Measurements from ENCODE around the gene KRTAP12-2. TPM values are rescaled to one million over a fixed set of nuclear protein-coding genes. Genes with fewer than 3 reads are reported as not detected.
"Not testable (repeated sequence)": the region's sequence is repeated elsewhere in the genome, so short reads cannot be mapped to it uniquely, and the experiment has no call there.

KRTAP12-2 gene
- total and polyA plus RNA-seq, 12 donors: not detected

- TF ChIP-seq POLR2A (IDR thresholded peaks at IDR 0.05) (no peak), CTCF (IDR thresholded peaks at IDR 0.05) (no peak)
- no peaks in the 10 kb centered on the region for H3K4me1 ChIP-seq (replicated peaks in 1 of 2)
- WGBS, 4 donors: 42 to 92% (median 45%) methylated on average over 2 of the region's 2 CpGs
- no peak for DNase-seq
- H3K27me3 ChIP-seq: no peaks in the 10 kb centered on the region
- H3K9me3 ChIP-seq (replicated peaks in 1 of 3): no peaks in the 10 kb centered on the region
- intact Hi-C loops (cut with DNase I): no loop called here
- no peak overlapping the region for H3K27ac ChIP-seq
- H3K36me3 ChIP-seq (replicated peaks in 1 of 2): no peaks in the 10 kb centered on the region
- no peak overlapping the region for H3K4me3 ChIP-seq
Measured at GRCh38 chr21:44644878-44645277, 21.8 kb downstream of the KRTAP12-2 start.

- no peak for DNase-seq
- no peaks in the 10 kb centered on the region for H3K36me3 ChIP-seq (replicated peaks in 1 of 2)
- no peak for TF ChIP-seq POLR2A (IDR thresholded peaks at IDR 0.05)
- TF ChIP-seq CTCF (IDR thresholded peaks at IDR 0.05): no peak
- H3K4me3 ChIP-seq: no peak overlapping the region
- 41 to 72% (median 61%) methylated on average over 14 of the region's 14 CpGs for WGBS, 4 donors
- intact Hi-C loops (cut with DNase I): no loop called here
- H3K27ac ChIP-seq: no peak overlapping the region
- no peaks in the 10 kb centered on the region for H3K4me1 ChIP-seq (replicated peaks in 1 of 2)
- no peaks in the 10 kb centered on the region for H3K27me3 ChIP-seq
- no peaks in the 10 kb centered on the region for H3K9me3 ChIP-seq (replicated peaks in 1 of 3)
Measured at GRCh38 chr21:44643741-44644310, 22.9 kb downstream of the KRTAP12-2 start.

GRCh38 chr21:44640761-44641160, 26.0 kb downstream of the KRTAP12-2 start:
- no peaks in the 10 kb centered on the region for H3K9me3 ChIP-seq (replicated peaks in 1 of 3)
- DNase-seq: no peak
- TF ChIP-seq CTCF (IDR thresholded peaks at IDR 0.05) (no peak), POLR2A (IDR thresholded peaks at IDR 0.05) (no peak)
- intact Hi-C loops (cut with DNase I): no loop called here
- 86 to 91% (median 88%) methylated on average over 5 of the region's 5 CpGs for WGBS, 4 donors
- no peak overlapping the region for H3K27ac ChIP-seq
- no peaks in the 10 kb centered on the region for H3K36me3 ChIP-seq (replicated peaks in 1 of 2)
- no peaks in the 10 kb centered on the region for H3K4me1 ChIP-seq (replicated peaks in 1 of 2)
- no peak overlapping the region for H3K4me3 ChIP-seq
- no peaks in the 10 kb centered on the region for H3K27me3 ChIP-seq

GRCh38 chr21:44639331-44639655, 27.4 kb downstream of the KRTAP12-2 start:
- intact Hi-C loops (cut with DNase I): no loop called here
- TF ChIP-seq CTCF (IDR thresholded peaks at IDR 0.05): no peak
- no peak for TF ChIP-seq POLR2A (IDR thresholded peaks at IDR 0.05)
- H3K27me3 ChIP-seq: no peaks in the 10 kb centered on the region
- no peak overlapping the region for H3K4me3 ChIP-seq
- no peaks in the 10 kb centered on the region for H3K4me1 ChIP-seq (replicated peaks in 1 of 2)
- no peak for DNase-seq
- no peaks in the 10 kb centered on the region for H3K36me3 ChIP-seq (replicated peaks in 1 of 2)
- 78 to 86% (median 82%) methylated on average over 6 to 12 of the region's 12 CpGs for WGBS, 4 donors
- no peaks in the 10 kb centered on the region for H3K9me3 ChIP-seq (replicated peaks in 1 of 3)
- H3K27ac ChIP-seq: no peak overlapping the region

GRCh38 chr21:44638506-44639330, 28.0 kb downstream of the KRTAP12-2 start:
- H3K27ac ChIP-seq; H3K4me3 ChIP-seq; H3K36me3 ChIP-seq (replicated peaks in 1 of 2); H3K4me1 ChIP-seq (replicated peaks in 1 of 2); H3K27me3 ChIP-seq; DNase-seq; H3K9me3 ChIP-seq (replicated peaks in 1 of 3); intact Hi-C loops (cut with DNase I): not testable (repeated sequence)
- 67 to 79% (median 72%) methylated on average over 12 to 21 of the region's 21 CpGs; no CpG with 5 or more reads in 1 of the 4 donors for WGBS, 4 donors

GRCh38 chr21:44637851-44638348, 28.8 kb downstream of the KRTAP12-2 start:
- H3K4me3 ChIP-seq; H3K27me3 ChIP-seq; H3K36me3 ChIP-seq (replicated peaks in 1 of 2); H3K27ac ChIP-seq; intact Hi-C loops (cut with DNase I); H3K9me3 ChIP-seq (replicated peaks in 1 of 3); H3K4me1 ChIP-seq (replicated peaks in 1 of 2): not testable (repeated sequence)
- WGBS, 4 donors: 58 to 68% (median 60%) methylated on average over 6 to 11 of the region's 12 CpGs
- peak in 1 of 7 donors; percentile 3 for DNase-seq
